GM10847 (cell line): ENCODE results near the gene R3HDM2.

Source experiments
- POLR2A ChIP-seq: IDR thresholded peaks from 2 replicates; pipeline ENCODE4 v1.6.1; 2011; ENCODE audit not compliant: insufficient read length; ENCODE audit errors: extremely low read depth

Gene R3HDM2

DNA sequence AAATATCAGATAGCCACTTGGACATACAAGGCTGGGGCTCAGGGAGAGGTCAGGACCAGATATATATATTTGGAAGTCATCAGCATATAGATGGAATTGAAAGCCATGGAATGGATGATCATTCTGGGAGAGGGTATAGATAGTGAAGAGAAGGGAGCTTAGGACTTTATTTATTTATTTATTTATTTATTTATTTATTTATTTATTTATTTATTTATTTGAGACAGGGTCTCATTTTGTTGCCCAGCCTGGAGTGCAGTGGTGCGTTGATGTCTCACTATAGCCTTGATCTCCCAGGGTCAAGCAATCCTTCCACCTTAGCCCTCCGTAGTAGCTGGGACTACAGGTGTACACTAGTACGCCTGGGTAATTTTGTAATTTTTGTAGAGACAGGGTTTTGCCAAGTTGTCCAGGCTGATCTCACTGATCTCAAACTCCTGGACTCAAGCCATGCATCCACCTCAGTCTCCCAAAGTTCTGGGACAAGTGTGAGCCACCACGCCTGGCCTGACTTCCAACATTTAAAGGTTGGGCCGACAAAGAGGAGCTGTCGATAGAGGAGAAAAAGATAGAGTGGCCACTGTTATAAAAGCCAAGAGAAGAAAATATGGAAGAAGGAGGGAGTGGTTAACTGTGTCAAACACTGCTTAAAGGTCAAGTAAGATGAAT is 15.6 kb upstream of the R3HDM2 start:
- no peak for TF ChIP-seq POLR2A

DNA sequence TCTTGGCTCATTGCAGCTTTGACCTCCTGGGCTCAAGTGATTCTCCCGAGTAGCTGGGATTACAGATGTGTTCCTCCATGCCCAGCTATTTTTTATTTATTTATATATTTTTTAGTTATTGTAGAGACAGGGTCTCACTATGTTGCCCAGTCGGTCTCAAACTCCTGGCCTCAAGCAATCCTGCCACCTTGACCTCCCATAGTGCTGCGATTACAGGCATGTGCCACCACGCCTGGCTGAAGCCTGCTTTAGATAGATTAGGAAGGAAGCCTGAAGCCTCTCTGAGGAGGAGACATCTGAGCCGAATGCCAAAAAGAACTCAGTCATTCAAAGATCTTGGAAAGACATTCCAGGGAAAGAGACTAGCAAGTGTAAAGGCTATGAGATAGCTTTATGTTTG is 13.9 kb upstream of the R3HDM2 start:
- no peak for TF ChIP-seq POLR2A

DNA sequence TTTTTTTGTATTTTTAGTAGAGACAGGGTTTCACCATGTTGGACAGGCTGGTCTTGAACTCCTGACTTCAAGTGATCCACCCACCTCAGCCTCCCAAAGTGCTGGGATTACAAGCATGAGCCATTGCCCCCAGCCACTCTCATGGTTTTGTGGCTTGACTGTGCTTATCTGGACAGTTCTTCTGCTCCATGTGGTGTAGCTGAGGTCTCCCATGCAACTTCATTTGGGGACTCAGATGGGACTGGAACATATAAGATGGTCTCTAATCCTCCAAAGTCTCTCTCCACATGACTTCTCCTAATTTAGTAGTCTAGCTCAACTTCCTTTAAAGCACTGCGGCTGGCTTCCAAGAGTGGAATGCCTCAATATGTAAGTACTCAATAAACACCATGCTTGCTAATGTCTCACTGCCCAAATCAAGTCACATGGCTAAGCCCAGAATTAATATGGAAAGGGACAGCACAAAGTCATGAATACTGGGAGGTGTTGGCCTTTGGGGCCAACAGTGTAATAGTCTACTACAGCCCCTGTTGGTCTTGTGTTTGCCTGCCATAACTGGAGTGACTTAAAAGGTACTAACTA is 11.1 kb upstream of the R3HDM2 start:
- no peak for TF ChIP-seq POLR2A

DNA sequence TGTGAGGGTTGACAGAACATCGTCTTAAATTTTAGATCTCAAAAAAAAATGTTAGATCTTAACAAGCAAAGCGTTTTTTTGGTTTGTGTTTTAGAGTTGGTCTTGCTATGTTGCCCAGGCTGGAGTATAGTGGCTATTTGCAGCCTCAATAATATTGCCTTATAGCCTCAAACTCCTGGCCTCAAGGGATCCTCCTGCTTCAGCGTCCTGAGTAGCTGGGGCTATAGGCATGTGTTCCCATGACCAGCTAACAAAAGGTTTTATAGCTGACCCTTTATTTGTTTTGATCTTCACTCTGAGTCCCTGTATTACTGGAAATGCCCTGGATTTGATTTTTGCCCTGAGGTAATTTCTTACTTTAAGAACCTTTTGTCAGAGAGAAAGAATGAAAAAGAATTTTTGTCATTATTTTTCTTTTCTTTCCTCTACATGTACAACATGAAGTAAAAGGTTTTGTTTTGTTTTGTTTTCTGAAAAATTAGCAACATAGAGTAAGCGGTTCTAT is 9.0 kb upstream of the R3HDM2 start:
- TF ChIP-seq POLR2A = no peak

DNA sequence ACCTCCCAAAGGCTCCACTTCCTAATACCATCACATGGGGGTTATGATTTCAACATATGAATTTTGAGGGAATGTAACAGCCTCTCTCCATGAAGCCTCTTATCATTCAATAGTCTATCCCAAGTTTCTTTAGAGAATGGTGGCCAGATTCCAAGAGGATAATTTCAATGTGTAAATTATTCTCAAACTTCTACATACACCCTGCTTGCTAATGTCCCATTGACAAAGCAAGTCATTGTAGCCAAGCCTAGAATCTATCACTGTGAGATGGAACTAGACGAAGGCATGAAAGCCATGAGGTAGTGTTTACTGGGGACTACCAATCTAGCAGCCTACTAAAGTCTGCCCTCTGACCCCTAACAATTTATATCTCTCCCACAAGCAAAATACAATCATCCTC is 7.6 kb upstream of the R3HDM2 start:
- no peak for TF ChIP-seq POLR2A

DNA sequence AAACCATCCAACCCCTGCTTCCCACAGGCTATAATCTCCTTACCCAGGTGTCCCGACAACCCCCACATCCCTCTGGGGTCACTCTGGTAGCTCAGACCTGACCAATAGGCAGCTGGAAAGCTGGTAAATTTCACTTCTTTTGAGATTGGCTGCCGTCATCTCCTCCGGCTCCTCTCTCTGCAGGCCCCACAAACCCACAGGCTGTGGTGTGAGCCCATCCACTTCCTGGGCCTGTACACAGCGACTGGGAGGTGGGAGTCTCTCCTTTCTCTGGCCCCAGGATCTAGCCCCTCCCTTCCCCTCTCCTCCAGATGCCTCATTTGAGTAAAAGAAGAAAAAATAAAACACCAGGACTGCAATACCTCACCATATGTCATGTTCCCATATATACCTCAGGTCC is 4.5 kb upstream of the R3HDM2 start:
- TF ChIP-seq POLR2A = no peak

DNA sequence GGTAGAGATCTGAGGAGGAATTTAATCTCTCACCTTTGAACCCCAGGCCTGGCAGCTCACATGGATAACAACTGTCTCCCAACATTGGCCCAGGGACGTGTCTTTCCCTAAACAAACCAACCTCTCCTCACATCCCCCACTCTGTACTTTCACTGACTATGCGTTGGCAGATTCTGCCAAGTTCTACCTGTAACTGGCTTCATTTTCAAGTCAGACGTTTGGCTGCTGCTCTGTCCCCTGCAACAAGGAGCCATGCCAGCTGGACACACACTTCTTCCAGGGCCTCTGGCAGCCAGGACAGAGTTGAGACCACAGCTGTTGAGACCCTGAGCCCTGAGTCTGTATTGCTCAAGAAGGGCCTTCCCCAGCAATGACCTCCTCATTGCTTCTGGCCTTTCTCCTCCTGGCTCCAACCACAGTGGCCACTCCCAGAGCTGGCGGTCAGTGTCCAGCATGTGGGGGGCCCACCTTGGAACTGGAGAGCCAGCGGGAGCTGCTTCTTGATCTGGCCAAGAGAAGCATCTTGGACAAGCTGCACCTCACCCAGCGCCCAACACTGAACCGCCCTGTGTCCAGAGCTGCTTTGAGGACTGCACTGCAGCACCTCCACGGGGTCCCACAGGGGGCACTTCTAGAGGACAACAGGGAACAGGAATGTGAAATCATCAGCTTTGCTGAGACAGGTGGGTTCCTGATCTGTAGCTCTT is 3.8 kb upstream of the R3HDM2 start, which contains the start of gene INHBC:
Gene INHBC (plus strand): TSS at position 268 of the 707 bp plus-strand sequence. CDS start 103 bp downstream, at position 371.
- no peak for TF ChIP-seq POLR2A

DNA sequence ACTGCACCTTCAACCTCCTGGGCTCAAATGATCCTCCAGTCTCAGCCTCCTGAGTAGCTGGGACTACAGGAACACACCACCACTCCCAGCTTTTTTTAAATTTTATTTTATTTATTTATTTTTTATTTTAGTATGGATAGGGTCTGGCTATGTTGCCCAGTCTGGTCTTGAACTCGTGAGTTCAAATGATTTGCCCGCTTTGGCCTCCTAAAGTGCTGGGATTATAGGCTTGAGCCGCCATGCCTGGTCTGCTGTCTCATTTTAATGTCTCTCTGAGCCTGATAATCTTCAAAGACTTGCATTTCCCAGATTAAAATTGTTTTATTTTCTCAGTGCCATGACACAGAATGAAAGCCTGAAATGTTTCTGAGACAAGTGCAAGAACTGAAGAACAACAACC is 2.5 kb upstream of the R3HDM2 start:
- TF ChIP-seq POLR2A = no peak

DNA sequence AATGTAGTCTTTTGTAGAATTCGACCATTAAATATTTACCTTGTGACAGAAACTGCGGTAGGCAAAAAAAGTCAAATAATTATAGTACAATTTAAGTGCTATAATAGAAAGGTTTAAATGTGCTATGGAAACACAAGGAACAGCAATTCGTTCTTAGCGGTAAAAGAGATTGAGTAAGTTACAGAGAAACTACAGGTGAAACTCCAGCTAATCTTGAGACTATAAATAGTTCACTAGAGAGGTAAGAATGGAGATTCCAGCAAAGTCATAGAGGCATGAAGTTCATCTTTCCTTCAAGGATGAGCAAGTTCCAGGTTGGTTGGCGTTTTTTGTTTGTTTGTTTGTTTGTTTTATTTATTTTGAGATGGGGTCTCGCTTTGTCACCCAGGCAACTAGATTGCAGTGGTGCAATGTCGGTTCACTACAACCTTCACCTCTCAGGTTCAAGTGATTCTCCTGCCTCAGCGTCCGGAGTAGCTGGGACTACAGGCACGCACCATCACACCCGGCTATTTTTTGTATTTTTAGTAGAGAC is 878 bp upstream of the R3HDM2 start:
- no peak for TF ChIP-seq POLR2A

DNA sequence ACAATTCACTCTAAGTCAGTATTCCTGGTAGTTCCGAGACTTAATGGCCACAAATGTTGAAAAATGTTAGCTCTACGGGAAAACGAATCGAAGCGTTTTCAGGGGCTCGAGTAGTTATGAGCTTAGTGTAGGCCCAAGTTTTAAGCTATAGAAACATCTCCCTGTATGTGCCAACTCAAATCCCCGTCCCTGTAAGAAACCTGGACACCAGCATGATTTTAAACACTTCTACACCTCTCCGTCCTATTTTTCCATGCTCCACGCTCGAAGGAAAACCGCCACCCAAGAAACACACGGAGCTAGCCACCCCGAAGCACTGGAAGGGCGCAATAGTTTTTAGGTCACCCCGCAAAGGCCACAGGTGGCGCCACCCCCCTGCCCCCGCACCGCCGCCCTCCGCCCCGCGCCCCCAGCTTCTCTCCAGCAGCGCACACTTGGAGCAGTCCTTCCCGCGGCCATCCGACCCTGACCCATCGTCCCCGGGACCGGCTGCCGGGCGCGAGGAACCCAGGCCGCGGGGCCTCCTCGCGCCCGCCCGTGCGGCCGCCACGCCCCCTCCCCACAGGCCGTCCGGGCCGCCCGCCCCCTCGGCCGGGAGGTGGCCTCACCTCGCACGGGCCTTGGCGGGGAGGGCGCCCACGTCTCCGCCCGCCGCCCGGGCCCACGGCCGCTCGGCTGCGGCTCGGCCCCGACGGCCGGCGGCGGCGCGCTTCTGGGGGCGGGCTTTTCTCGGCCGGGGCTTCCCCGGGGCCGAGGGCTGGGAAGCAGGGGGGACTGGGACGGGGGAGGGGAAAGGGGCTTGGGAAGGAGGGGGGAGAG is 522 bp downstream of the R3HDM2 start:
- TF ChIP-seq POLR2A = no peak

DNA sequence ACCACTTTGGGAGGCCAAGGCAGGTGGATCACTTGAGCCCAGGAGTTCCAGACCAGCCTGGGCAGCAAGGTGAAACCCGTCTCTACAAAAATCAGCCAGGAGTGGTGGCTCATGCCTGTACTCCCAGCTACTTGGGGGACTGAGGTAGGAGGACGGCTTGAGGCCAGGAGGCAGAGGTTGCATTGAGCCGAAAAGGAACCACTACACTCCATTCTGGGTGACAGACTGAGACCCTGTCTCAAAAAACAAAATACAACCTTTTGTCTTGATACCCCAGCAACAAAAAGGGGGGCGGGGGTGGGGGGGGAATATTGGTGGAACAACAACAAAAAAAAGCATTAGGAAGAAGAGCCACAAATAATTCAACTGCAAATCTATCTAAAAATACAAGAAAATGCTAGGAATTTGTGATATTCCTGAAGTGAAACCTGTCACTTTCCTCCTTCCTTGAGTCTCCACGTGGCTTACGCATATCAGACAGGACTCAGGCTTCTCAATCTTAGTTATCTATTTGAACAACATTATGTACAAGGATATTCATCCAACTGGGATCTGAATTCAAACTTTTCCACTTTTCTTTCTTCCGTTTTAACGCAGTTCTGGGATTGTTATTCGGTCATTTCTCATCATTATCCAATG is 1.3 kb downstream of the R3HDM2 start:
- no peak for TF ChIP-seq POLR2A

DNA sequence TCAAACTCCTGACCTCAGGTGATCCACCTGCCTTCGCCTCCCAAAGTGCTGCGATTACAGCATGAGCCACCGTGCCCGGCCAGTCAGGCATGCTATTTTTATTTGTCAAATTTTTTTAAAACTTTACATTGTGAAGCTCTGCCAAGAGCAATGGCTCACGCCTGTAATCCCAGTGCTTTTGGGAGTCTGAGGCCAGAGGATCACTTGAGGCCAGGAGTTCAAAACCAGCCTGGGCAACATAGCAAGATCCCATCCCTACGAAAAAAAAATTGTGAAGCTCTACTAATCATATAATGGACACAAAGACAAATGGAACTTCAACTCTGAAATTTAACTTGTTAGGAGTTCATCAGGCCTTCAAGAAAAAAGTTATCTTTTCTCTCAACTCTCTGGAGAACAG is 1.9 kb downstream of the R3HDM2 start:
- TF ChIP-seq POLR2A = no peak

DNA sequence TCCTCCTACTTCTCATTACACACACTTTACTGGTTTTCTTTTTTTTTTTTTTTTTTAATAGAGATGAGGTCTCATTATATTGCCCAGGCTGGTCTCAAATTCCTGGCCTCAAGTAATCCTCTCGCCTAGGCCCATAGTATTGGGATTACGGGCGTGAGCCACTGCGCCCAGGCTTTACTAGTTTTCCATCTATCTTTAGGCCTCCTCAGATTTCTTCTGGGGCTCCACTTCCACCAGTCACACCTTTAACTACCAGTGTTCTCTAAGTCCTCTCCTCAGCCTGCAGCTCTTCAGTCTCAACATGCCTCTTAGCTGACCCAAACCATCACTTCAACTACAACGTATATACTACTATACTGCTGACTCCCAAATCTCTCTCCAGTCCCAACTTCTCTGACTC is 10.4 kb downstream of the R3HDM2 start:
- no peak for TF ChIP-seq POLR2A

DNA sequence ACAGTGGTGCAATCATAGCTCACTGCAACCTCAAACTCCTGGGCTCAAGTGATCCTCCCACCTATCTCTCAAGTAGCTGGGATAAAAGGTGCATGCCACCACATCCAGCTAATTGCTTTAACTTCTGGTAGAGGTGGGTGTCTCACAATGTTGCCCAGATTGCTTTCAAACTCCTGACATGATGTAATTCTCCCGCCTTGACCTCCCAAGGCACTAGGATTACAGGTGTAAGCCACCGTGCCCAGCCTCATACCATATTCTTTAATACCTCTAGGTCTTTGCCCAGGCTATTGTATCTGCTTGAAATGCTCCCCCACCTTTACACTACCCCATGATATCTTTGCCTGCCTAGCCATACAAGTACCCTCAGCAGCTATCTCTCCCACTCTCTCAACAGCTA is 11.3 kb downstream of the R3HDM2 start:
- TF ChIP-seq POLR2A = no peak

DNA sequence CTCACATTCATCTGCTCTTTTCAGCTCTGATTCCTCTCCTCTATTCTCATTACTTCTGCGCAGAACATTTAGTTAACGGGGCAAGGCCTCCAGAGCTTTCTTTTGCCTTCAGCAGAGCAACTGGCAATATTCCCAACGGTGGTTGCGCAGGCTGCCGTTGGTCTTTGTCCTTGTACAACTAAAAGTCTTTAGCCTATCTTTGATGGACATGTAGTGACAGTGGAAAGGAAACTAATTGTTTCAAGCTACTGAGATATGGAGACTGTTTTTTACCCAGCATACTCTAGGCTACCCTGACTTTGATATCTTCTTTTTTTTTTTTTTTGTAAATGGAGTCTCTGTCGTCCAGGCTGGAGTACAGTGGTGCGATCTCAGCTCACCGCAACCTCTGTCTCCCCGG is 12.6 kb downstream of the R3HDM2 start:
- no peak for TF ChIP-seq POLR2A
